Fibroblast of the conjunctiva (primary cell): ENCODE measurements around the gene TPX2.
A peak's percentile ranks its signal among the peaks of the same experiment; 100 is the strongest.

ENCODE experiments used
- DNase-seq: peaks from one replicate; pipeline ENCODE4 v3.0.0-alpha.2; 2010; ENCODE audit warnings: low read depth

TPX2 gene

GRCh38 chr20:31706607-31707257 is 32.4 kb upstream of the TPX2 start:
- DNase-seq = no peak

- DNase-seq = no peak
Observed at GRCh38 chr20:31707258-31707615, 31.9 kb upstream of the TPX2 start.

- no peak for DNase-seq
Observed at GRCh38 chr20:31707994-31708735, 30.9 kb upstream of the TPX2 start.

- DNase-seq = no peak
Observed at GRCh38 chr20:31708736-31709534, 30.2 kb upstream of the TPX2 start.

GRCh38 chr20:31709939-31710338 is 29.2 kb upstream of the TPX2 start:
- DNase-seq = no peak

- DNase-seq = no peak
Observed at GRCh38 chr20:31710423-31711108, 28.5 kb upstream of the TPX2 start.

- no peak for DNase-seq
Observed at GRCh38 chr20:31711179-31712111, 27.6 kb upstream of the TPX2 start.

GRCh38 chr20:31712112-31712553 is 27.0 kb upstream of the TPX2 start:
- DNase-seq = no peak

GRCh38 chr20:31712564-31713311 is 26.4 kb upstream of the TPX2 start:
- DNase-seq = peak; percentile 71

- DNase-seq = peak; percentile 79
Observed at GRCh38 chr20:31713312-31714273, 25.5 kb upstream of the TPX2 start.

GRCh38 chr20:31715766-31716165 is 23.3 kb upstream of the TPX2 start:
- no peak for DNase-seq

- no peak for DNase-seq
Observed at GRCh38 chr20:31716351-31716750, 22.7 kb upstream of the TPX2 start.

GRCh38 chr20:31716818-31717477 is 22.1 kb upstream of the TPX2 start:
- DNase-seq = no peak

GRCh38 chr20:31717478-31718201 is 21.4 kb upstream of the TPX2 start:
- no peak for DNase-seq

GRCh38 chr20:31718952-31719643 is 20.0 kb upstream of the TPX2 start:
- DNase-seq = no peak

- DNase-seq = no peak
Observed at GRCh38 chr20:31719644-31720485, 19.2 kb upstream of the TPX2 start.
